IMR-90 (cell line): ENCODE results near the gene WRAP73. TPM values are rescaled to one million over a fixed set of nuclear protein-coding genes. Genes with fewer than 3 reads are reported as not detected.

Experiments used
- ATAC-seq: fragments of 200-7000 bp; cut with Tn5 transposase; 2 replicates; pipeline ENCODE4 v1.9.1; 2020; ENCODE audit warnings: low read depth, mild to moderate bottlenecking, moderate library complexity
- BruUV-seq: library from RNA; stranded (reverse); fragments of 400-500 nt; replicated peaks from 2 replicates; lab custom pipeline; 2021; lab: Mats Ljungman, UMichigan
- CTCF ChIA-PET: fragments of 300-600 bp; formaldehyde crosslinking; extraction: SDS; loops from one replicate; lab custom pipeline; 2021; ENCODE audit warnings: antibody characterized with exemption; lab: Yijun Ruan, JAX
- POLR2A ChIA-PET: fragments of 300-600 bp; sonication (Branson Sonifier 250); formaldehyde crosslinking; loops from one replicate; lab custom pipeline; 2022; ENCODE audit warnings: antibody characterized with exemption; ENCODE audit not compliant: unreplicated experiment; lab: Charles Lee
- DNase-seq: peaks from one replicate; pipeline ENCODE4 v3.0.0; 2013
- H2AFZ ChIP-seq: replicated peaks from 2 replicates; pipeline ENCODE3; 2013; ENCODE audit warnings: low read length, mild to moderate bottlenecking; ENCODE audit not compliant: poor library complexity
- H2AK5ac ChIP-seq: 2 replicates; pipeline ENCODE4 v1.6.1; 2013; ENCODE audit warnings: low read depth, low read length, inconsistent platforms
- H2AK9ac ChIP-seq: replicated peaks from 2 replicates; pipeline ENCODE3; 2013; ENCODE audit warnings: mild to moderate bottlenecking, low read depth, low read length, moderate library complexity; ENCODE audit not compliant: poor library complexity
- H2BK120ac ChIP-seq: 2 replicates; pipeline ENCODE4 v1.6.1; 2013; ENCODE audit warnings: low read depth, low read length, inconsistent platforms
- H2BK15ac ChIP-seq: 3 replicates; pipeline ENCODE4 v1.6.1; 2013; ENCODE audit warnings: low read depth, low read length, inconsistent platforms
- H2BK20ac ChIP-seq: 2 replicates; pipeline ENCODE4 v1.6.1; 2013; ENCODE audit warnings: low read depth, mild to moderate bottlenecking, inconsistent platforms, low read length, moderate library complexity
- H2BK5ac ChIP-seq: 2 replicates; pipeline ENCODE4 v1.6.1; 2013; ENCODE audit warnings: mild to moderate bottlenecking, low read depth, low read length, inconsistent platforms; ENCODE audit not compliant: poor library complexity, severe bottlenecking
- H3K14ac ChIP-seq: replicated peaks from 2 replicates; pipeline ENCODE4 v1.6.1; 2013; ENCODE audit warnings: low read depth, low read length, inconsistent platforms
- H3K18ac ChIP-seq: 2 replicates; pipeline ENCODE4 v1.6.1; 2013; ENCODE audit warnings: low read depth, low read length, control low read depth
- H3K23ac ChIP-seq: 2 replicates; pipeline ENCODE4 v1.6.1; 2013; ENCODE audit warnings: low read depth, low read length, inconsistent platforms
- H3K27ac ChIP-seq: 2 replicates; pipeline ENCODE4 v1.5.1; 2013; ENCODE audit warnings: mild to moderate bottlenecking, control low read depth, low read length; ENCODE audit not compliant: insufficient read depth
- H3K27me3 ChIP-seq: 2 replicates; pipeline ENCODE4 v1.6.1; 2013; ENCODE audit warnings: low read length; ENCODE audit not compliant: control insufficient read depth, insufficient read depth
- H3K36me3 ChIP-seq: 2 replicates; pipeline ENCODE4 v1.6.1; 2013; ENCODE audit warnings: low read length, mixed read lengths; ENCODE audit not compliant: control insufficient read depth, insufficient read depth
- H3K4ac ChIP-seq: 2 replicates; pipeline ENCODE4 v1.6.1; 2013; ENCODE audit warnings: low read depth, low read length, inconsistent platforms
- H3K4me1 ChIP-seq: 2 replicates; pipeline ENCODE4 v1.6.1; 2013; ENCODE audit warnings: low read length, mixed read lengths; ENCODE audit not compliant: control insufficient read depth, insufficient read depth
- H3K4me2 ChIP-seq: 2 replicates; pipeline ENCODE4 v1.6.1; 2013; ENCODE audit warnings: low read depth, mild to moderate bottlenecking, control low read depth, low read length, moderate library complexity
- H3K4me3 ChIP-seq: 2 replicates; pipeline ENCODE4 v1.5.1; 2013; ENCODE audit warnings: low read depth, mild to moderate bottlenecking, control low read depth, low read length, moderate library complexity; ENCODE audit not compliant: insufficient read depth
- H3K56ac ChIP-seq: 2 replicates; pipeline ENCODE4 v1.6.1; 2013; ENCODE audit warnings: low read length, inconsistent platforms; ENCODE audit not compliant: insufficient read depth; ENCODE audit errors: extremely low read depth
- H3K79me1 ChIP-seq, 2 experiments: 2 replicates each; pipeline ENCODE4 v1.6.1; 2013; ENCODE audit warnings: low read length in 2 of 2, inconsistent platforms in 1 of 2, low read depth in 1 of 2
- H3K9ac ChIP-seq: 2 replicates; pipeline ENCODE4 v1.6.1; 2013; ENCODE audit warnings: low read depth, low read length, control low read depth
- H3K9me1 ChIP-seq: 2 replicates; pipeline ENCODE4 v1.6.1; 2013; ENCODE audit warnings: low read length, inconsistent platforms; ENCODE audit not compliant: insufficient read depth
- H3K9me3 ChIP-seq: 2 replicates; pipeline ENCODE4 v1.6.1; 2013; ENCODE audit warnings: low read length; ENCODE audit not compliant: control insufficient read depth, insufficient read depth
- H4K20me1 ChIP-seq: 2 replicates; pipeline ENCODE4 v1.6.1; 2013; ENCODE audit warnings: low read length, inconsistent platforms; ENCODE audit not compliant: insufficient read depth
- H4K5ac ChIP-seq: 2 replicates; pipeline ENCODE4 v1.6.1; 2013; ENCODE audit warnings: mild to moderate bottlenecking, low read depth, low read length, control low read depth
- H4K8ac ChIP-seq, 2 experiments: 2 replicates each; pipeline ENCODE4 v1.6.1; 2013; ENCODE audit warnings: low read depth in 2 of 2, low read length in 2 of 2, control low read depth in 1 of 2, inconsistent platforms in 1 of 2
- H4K91ac ChIP-seq: 2 replicates; pipeline ENCODE4 v1.6.1; 2013; ENCODE audit warnings: low read depth, low read length, inconsistent platforms; ENCODE audit not compliant: insufficient read depth
- BHLHE40 ChIP-seq: fragments of 150-350 bp; IDR thresholded peaks from 2 replicates; pipeline ENCODE4 v1.6.1; 2016; ENCODE audit warnings: mild to moderate bottlenecking, low read depth, low read length
- CEBPB ChIP-seq: IDR thresholded peaks from 2 replicates; pipeline ENCODE4 v1.6.1; 2012; ENCODE audit warnings: low read depth, low read length, improper control_type of control experiment
- FOS ChIP-seq: fragments of 150-350 bp; IDR thresholded peaks from 2 replicates; pipeline ENCODE4 v1.6.1; 2016; ENCODE audit warnings: low read depth, low read length
- MAFK ChIP-seq: IDR thresholded peaks from 2 replicates; pipeline ENCODE4 v1.6.1; 2012; ENCODE audit warnings: low read depth, low read length, improper control_type of control experiment
- MAZ ChIP-seq: IDR thresholded peaks from 2 replicates; pipeline ENCODE4 v1.6.1; 2012; ENCODE audit warnings: low read depth, mild to moderate bottlenecking, low read length, improper control_type of control experiment, moderate library complexity, borderline replicate concordance
- MXI1 ChIP-seq: IDR thresholded peaks from 2 replicates; pipeline ENCODE4 v1.6.1; 2012; ENCODE audit warnings: low read depth, mild to moderate bottlenecking, low read length, moderate library complexity, borderline replicate concordance
- NFE2L2 ChIP-seq: fragments of 150-350 bp; IDR thresholded peaks from 2 replicates; pipeline ENCODE4 v1.6.1; 2016; ENCODE audit warnings: low read depth, mild to moderate bottlenecking, low read length
- POLR2A ChIP-seq: IDR thresholded peaks from 2 replicates; pipeline ENCODE4 v1.6.1; 2012; ENCODE audit warnings: mild to moderate bottlenecking, low read depth, low read length
- RAD21 ChIP-seq: IDR thresholded peaks from 2 replicates; pipeline ENCODE4 v1.6.1; 2012; ENCODE audit warnings: low read length, improper control_type of control experiment
- RCOR1 ChIP-seq: IDR thresholded peaks from 2 replicates; pipeline ENCODE4 v1.6.1; 2012; ENCODE audit warnings: mild to moderate bottlenecking, low read length, improper control_type of control experiment; ENCODE audit not compliant: insufficient replicate concordance
- RFX5 ChIP-seq: IDR thresholded peaks from 2 replicates; pipeline ENCODE4 v1.8.0; 2012; ENCODE audit warnings: low read depth, mild to moderate bottlenecking, low read length, moderate library complexity
- SMC3 ChIP-seq: fragments of 150-350 bp; IDR thresholded peaks from 2 replicates; pipeline ENCODE4 v1.6.1; 2016; ENCODE audit warnings: low read depth, mild to moderate bottlenecking, antibody characterized with exemption, low read length, moderate library complexity
- WGBS, 2 experiments: methylation state at CpG; one replicate each; pipeline versions ENCODE4 v1.1.5 to v1.1.7; 2013; ENCODE audit warnings: missing lambda C conversion rate in 2 of 2; ENCODE audit not compliant: insufficient read length in 1 of 2; ENCODE audit errors: extremely low coverage in 2 of 2; 5-methylcytosine and 5-hydroxymethylcytosine counted together
- dilution Hi-C: fragments of 300-500 bp; cut with HindIII; formaldehyde crosslinking; loops from one replicate; pipeline ENCODE4 v1.14.3; 2018; ENCODE audit warnings: low sequenced_read_pairs; ENCODE audit not compliant: unreplicated experiment
- in situ Hi-C: fragments of 300-500 bp; cut with MboI; formaldehyde crosslinking; loops from 3 replicates; pipeline ENCODE4 v1.14.3; 2019; ENCODE audit warnings: low sequenced_read_pairs, inconsistent platforms, mixed read lengths
- intact Hi-C: fragments of 100-400 bp; cut with micrococcal nuclease; formaldehyde crosslinking; loops from 2 replicates; pipeline ENCODE4 v1.10.0; 2022
- polyA plus RNA-seq, 3 experiments: library from polyadenylated mRNA; depleted of rRNA; stranded (reverse); fragments of >200 nt; gene quantifications; 2 replicates each; pipeline ENCODE4 v1.2.3, GENCODE V29; 2012; ENCODE audit warnings: low replicate concordance in 1 of 3
- total RNA-seq: library from RNA; depleted of rRNA; stranded (reverse); fragments of >200 nt; gene quantifications from 2 replicates; pipeline ENCODE4 v1.2.3, GENCODE V29; 2012
- TF ChIP-seq, protein P1 (sequence below): conservative IDR thresholded peaks from 2 replicates; pipeline ENCODE4 v1.5.1; 2012; ENCODE audit warnings: mild to moderate bottlenecking, low read depth, low read length, improper control_type of control experiment
- TF ChIP-seq, protein P2 (sequence below): fragments of 150-350 bp; IDR thresholded peaks from 2 replicates; pipeline ENCODE4 v1.6.1; 2017; ENCODE audit warnings: mild to moderate bottlenecking, antibody characterized with exemption, low read length, low read depth
- TF ChIP-seq, protein P3 (sequence below): fragments of 150-350 bp; IDR thresholded peaks from 2 replicates; pipeline ENCODE4 v1.6.1; 2016; ENCODE audit warnings: low read depth, mild to moderate bottlenecking, low read length, moderate library complexity, borderline replicate concordance

The WRAP73 gene
- total and polyA plus RNA-seq, 2 of the 4 experiments (the other 2 are of a cell fraction) = 10.8 to 23.6 TPM

DNA sequence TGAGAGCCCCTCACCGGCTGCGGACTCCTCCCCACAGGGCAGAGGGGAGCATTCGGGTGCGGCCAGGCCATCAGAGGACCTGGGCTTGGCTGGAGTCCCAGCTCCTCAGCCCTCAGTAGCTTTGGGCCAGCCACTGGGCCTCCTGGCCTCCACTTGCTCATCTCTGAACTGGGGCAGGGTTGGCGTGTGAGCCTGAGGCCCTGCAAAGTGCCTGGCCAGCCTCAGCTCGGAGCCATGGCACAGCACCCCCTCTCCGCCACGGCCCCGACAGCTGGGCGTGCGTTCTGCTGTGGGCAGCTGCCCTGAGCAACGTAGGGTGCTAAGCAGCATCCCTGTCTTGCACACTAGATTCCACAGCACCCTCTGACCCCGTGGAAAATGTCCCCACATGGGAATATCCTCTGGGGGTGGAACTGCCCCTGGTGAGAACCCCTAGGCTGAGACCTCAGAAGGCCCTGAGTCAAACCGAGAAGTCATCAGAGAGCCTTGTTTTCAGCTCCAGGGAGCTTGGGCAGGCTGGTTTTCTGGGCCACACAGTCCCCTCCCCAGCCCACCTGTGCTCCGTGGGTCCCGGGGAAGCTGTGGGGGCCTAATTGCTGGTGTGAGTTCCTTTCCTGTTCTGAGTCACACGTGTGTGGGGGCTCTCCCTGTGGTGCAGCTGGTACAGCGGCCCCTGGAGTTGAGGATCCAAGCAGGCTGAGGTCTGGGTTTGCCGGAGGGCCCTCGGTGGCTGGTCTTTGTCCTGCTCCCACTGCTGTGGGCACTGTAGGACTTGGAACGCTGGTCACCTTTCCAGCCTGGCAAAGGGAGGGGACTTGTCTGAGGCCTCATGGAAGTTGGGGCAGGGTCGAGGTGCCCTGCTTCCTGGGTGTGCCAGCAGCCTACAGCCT lies 26.9 kb upstream of the WRAP73 start:
- no peak overlapping the region for H3K23ac ChIP-seq
- H2AK9ac ChIP-seq = no peak overlapping the region
- H3K4me3 ChIP-seq = no peak overlapping the region
- ATAC-seq (no peak), DNase-seq (no peak)
- no peak overlapping the region for H2AK5ac ChIP-seq
- H2BK20ac ChIP-seq = no peak overlapping the region
- 69% methylated on average over 11 of the region's 22 CpGs; no CpG with 5 or more reads in 1 of the 2 experiments for WGBS, 2 experiments
- ChIA-PET CTCF (no interaction called here), POLR2A (no interaction called here)
- H4K20me1 ChIP-seq = no peaks in the 10 kb centered on the region
- H4K8ac ChIP-seq = no peak overlapping the region
- no peaks in the 10 kb centered on the region for H3K79me1 ChIP-seq
- no peak overlapping the region for H4K5ac ChIP-seq
- H4K91ac ChIP-seq = no peak overlapping the region
- H3K9ac ChIP-seq = no peak overlapping the region
- no peak overlapping the region for H3K4ac ChIP-seq
- no peak overlapping the region for H2BK120ac ChIP-seq
- H3K14ac ChIP-seq = no peak overlapping the region
- H2AFZ ChIP-seq = peak overlapping the region; percentile 6
- H3K4me2 ChIP-seq = no peak overlapping the region
- no peaks in the 10 kb centered on the region for H3K9me3 ChIP-seq
- in situ Hi-C loops = no loop called here
- no peak overlapping the region for H2BK15ac ChIP-seq
- BruUV-seq = no TSS peak
- H3K36me3 ChIP-seq = no peaks in the 10 kb centered on the region
- H3K4me1 ChIP-seq = no peaks in the 10 kb centered on the region
- H3K27me3 ChIP-seq = peaks cover 13% of the 10 kb centered on the region; the same call in 1 of the 2 replicates
- no peak overlapping the region for H3K56ac ChIP-seq
- intact Hi-C loops = no loop called here
- no peak overlapping the region for H2BK5ac ChIP-seq
- H3K9me1 ChIP-seq = no peaks in the 10 kb centered on the region
- dilution Hi-C loops = no loop called here
- no peak overlapping the region for H3K18ac ChIP-seq
- H3K27ac ChIP-seq = no peak overlapping the region
- TF ChIP-seq, protein P1, sequence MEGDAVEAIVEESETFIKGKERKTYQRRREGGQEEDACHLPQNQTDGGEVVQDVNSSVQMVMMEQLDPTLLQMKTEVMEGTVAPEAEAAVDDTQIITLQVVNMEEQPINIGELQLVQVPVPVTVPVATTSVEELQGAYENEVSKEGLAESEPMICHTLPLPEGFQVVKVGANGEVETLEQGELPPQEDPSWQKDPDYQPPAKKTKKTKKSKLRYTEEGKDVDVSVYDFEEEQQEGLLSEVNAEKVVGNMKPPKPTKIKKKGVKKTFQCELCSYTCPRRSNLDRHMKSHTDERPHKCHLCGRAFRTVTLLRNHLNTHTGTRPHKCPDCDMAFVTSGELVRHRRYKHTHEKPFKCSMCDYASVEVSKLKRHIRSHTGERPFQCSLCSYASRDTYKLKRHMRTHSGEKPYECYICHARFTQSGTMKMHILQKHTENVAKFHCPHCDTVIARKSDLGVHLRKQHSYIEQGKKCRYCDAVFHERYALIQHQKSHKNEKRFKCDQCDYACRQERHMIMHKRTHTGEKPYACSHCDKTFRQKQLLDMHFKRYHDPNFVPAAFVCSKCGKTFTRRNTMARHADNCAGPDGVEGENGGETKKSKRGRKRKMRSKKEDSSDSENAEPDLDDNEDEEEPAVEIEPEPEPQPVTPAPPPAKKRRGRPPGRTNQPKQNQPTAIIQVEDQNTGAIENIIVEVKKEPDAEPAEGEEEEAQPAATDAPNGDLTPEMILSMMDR = no peak
- TF ChIP-seq, protein P2, sequence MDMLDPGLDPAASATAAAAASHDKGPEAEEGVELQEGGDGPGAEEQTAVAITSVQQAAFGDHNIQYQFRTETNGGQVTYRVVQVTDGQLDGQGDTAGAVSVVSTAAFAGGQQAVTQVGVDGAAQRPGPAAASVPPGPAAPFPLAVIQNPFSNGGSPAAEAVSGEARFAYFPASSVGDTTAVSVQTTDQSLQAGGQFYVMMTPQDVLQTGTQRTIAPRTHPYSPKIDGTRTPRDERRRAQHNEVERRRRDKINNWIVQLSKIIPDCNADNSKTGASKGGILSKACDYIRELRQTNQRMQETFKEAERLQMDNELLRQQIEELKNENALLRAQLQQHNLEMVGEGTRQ = no peak
- TF ChIP-seq POLR2A = no peak
- TF ChIP-seq BHLHE40 = no peak
- no peak for TF ChIP-seq MAZ
- no peak for TF ChIP-seq NFE2L2
- TF ChIP-seq CEBPB = no peak
- TF ChIP-seq RAD21 = no peak
- TF ChIP-seq SMC3 = no peak
- TF ChIP-seq, protein P3, sequence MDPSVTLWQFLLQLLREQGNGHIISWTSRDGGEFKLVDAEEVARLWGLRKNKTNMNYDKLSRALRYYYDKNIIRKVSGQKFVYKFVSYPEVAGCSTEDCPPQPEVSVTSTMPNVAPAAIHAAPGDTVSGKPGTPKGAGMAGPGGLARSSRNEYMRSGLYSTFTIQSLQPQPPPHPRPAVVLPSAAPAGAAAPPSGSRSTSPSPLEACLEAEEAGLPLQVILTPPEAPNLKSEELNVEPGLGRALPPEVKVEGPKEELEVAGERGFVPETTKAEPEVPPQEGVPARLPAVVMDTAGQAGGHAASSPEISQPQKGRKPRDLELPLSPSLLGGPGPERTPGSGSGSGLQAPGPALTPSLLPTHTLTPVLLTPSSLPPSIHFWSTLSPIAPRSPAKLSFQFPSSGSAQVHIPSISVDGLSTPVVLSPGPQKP = no peak
- no peak for TF ChIP-seq MAFK
- no peak for TF ChIP-seq RFX5
- no peak for TF ChIP-seq RCOR1
- no peak for TF ChIP-seq FOS
- TF ChIP-seq MXI1 = no peak
